D341Med (cell line): ENCODE measurements around the gene OTOS.

ENCODE experiments used
- DNase-seq: peaks from one replicate; pipeline ENCODE4 v3.0.0; 2012; ENCODE audit warnings: low spot score

Gene OTOS

GRCh38 chr2:240167588-240167880 lies 27.1 kb upstream of the OTOS start:
- no peak for DNase-seq

GRCh38 chr2:240166761-240167587 lies 26.5 kb upstream of the OTOS start:
- DNase-seq, result no peak

- DNase-seq, result no peak
Observed at GRCh38 chr2:240166191-240166590, 25.7 kb upstream of the OTOS start.

- DNase-seq, result no peak
Observed at GRCh38 chr2:240165661-240166060, 25.2 kb upstream of the OTOS start.

GRCh38 chr2:240165034-240165433 lies 24.6 kb upstream of the OTOS start:
- DNase-seq, result no peak

- no peak for DNase-seq
Observed at GRCh38 chr2:240164586-240164985, 24.1 kb upstream of the OTOS start.

DNA sequence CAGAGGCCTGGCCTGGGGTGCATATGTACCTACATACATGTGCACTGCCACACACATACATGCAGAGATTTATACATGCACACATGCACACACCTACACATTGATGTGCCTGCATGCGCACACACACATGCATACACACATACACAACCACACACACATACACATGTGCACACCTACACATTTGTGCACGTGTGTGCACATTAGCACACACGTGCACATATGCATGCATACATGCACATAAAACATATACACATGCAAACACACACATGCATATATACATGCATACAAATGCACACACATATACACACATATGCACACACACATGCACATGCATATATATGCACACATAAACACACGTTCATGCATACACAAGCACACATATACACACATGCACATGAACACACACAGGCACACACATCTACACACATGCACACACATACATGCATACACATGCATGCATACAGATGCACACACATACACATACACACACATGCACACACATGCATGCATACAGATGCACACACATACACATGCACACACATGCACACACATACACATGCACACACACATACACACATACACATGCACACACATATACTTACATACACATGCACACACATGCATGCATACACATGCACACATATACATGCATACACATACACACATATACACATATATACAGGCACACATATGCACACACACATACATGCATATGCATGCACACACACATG lies 23.6 kb upstream of the OTOS start:
- no peak for DNase-seq

GRCh38 chr2:240162939-240163714 lies 22.7 kb upstream of the OTOS start:
- no peak for DNase-seq

- DNase-seq, result no peak
Observed at GRCh38 chr2:240162531-240162930, 22.1 kb upstream of the OTOS start.

DNA sequence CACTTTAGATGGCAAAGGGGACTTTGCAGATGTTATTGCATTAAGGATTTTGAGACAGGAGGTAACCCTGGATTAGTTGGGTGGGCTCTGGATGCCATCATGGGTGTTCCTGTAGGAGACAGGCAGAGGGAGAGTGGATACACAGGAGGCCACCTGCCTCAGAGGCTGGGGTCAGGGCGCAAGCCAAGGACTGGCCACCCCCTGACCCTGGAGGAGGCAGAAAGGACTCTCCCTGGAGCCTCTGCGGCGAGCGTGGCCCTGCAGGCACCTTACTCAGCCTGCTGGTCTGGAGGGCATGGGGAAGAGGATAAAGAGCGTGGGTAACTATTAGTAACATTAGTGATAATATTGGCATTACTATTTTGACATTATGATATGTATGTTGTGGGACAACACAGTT lies 21.6 kb upstream of the OTOS start:
- no peak for DNase-seq

GRCh38 chr2:240161087-240161750 lies 20.8 kb upstream of the OTOS start:
- DNase-seq, result no peak

DNA sequence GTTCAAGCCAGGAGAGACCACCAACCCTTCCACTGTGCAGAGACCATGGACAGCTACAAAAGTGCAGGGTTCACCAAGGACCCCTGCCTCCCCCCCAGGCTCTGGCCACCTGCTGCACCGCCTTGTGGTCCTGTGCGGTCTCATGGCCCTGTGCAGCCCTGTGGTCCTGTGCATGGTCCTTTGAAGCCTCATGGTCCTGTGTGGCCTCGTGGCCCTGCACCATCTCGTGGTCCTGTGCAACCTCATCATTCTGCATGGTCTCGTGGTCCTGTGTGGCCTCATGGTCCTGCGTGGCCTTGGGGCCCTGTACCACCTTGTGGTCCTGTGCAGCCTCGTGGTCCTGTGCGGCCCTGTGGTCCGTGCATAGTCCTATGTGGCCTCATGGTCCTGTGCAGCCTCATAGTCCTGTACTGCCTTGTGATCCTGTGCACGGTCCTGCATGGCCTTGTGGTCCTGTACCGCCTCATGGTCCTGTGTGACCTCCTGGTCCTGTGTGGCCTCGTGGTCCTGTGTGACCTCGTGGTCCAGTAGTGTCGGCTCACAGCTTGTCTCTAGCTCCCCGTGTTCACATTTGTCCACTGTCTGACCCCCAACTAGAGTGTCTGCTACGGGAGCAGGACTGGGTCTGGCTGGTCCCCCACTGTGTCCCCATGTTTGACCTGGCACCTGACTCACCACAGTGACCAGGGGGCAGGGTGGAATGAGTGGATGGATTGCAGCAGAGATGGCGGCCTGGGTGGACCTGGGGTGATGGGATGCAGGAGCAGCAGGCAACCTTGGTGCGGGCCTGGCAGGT lies 20.0 kb upstream of the OTOS start:
- DNase-seq, result no peak

DNA sequence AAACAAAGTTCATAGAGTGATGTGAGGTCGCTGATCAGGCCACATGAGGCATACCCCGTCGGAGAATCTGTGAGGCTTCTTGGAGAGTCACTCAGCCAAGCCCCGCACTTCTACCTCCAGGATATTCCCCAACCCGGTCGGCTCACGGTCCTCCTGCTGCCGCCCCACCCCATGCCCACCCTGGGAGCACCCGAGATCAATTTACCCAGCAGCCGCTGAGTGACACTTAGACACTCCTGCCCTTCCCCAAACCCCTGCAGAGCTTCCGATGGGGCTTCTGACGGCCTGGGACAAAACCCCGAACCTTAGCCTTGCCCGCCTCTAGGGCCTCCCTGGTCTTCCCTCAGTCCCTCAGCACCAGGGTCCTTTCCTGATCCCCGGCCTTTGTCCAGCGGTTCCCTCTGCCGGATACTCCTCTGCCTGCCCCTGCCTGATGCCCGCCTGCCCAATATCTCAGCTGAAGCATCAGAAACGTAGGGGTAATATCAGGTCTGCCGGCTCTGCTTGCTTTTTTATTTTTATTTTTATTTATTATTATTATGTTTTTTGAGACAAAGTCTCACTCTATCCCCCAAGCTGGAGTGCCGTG lies 18.9 kb upstream of the OTOS start:
- no peak for DNase-seq

GRCh38 chr2:240157147-240157470 lies 16.7 kb upstream of the OTOS start:
- DNase-seq, result no peak

DNA sequence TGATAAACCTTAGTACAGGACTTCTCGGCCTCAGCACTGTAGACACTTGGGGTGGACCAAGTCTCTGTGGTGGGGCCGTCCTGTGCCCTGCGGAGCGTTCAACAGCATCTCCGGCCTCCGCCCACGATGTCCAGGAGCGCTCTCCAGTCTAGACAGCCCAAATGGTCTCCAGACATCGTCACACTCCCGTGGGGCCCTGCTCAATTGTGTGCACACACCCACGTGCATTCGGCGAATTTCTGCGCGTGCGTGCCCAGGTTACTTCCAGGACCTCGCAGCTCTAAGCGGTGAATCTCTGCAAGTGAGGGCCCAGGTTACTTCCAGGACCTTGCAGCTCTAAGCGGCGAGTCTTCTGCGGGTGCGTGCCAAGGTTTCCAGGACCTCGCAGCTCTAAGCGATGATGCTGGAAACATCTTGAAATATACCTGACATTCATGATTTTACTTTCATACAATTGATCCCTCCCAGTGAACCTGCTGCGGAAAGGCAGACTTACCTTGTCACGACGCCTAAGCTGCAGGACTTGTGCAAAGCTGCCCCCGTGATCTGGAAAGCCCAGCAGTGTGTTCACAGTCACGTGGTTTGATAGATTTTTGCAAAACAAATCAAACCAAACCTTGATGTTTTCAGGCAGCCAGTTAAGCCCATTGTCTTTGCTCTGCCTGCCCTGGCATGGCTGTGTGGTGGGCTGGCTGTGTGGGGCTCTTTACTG lies 16.1 kb upstream of the OTOS start:
- DNase-seq, result no peak

DNA sequence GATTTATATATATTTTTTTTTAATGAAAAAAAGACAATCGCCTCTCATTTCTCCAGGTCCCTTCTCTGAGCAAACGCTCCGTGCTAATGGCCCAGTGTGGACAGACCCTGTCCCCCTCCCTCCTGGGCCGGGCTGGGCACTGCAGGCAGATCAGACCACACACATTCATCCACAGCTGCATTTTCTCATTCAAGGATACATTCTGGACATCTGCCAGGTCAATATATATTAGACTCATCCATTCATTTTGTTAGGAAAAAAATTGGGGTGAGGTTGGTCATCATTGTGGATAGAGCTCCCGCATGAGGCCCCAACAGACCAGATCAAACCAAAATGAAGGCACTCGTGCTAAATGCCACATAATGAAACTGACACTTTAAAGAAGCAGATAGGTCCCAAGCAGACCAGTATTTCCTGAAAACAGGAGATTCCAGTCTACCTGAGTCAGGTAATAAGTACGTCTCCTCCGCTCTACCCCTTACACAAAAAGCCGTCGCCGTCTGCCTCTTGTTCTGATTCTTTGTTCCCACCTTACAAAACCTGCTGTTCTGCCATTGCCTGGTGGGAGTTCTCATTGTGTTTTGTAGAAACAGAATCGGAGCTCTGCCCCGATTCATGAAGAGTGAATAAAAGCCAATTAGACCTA lies 15.4 kb upstream of the OTOS start:
- no peak for DNase-seq

- DNase-seq, result no peak
Observed at GRCh38 chr2:240155048-240155744, 14.7 kb upstream of the OTOS start.

DNA sequence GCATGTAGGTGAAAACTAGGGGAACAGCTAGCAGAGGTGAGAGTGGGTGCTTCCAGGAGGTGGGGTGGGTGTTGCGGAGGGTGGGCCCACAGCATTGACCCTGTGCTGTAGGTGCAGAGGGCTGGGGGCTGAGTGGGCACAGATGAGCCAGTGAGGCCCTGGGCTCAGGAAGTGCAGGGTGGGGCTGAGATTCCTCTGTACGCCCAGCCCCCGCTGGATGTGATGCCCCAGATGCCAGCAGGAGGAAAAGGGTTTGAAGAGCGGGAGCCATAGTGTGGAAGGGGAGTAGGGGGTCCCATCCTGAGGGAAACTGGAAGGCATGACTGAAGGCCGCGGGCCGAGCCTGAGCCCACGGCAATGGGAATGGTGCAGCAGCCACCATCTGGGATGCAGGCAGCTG lies 14.1 kb upstream of the OTOS start:
- no peak for DNase-seq

- DNase-seq, result no peak
Observed at GRCh38 chr2:240153418-240153817, 13.0 kb upstream of the OTOS start.
